Measurements from ENCODE around the gene MLPH. TPM values are rescaled to one million over a fixed set of nuclear protein-coding genes. Genes with fewer than 3 reads are reported as not detected.

Gene MLPH
- polyA plus RNA-seq, 1 experiment: 15.6 TPM

DNA sequence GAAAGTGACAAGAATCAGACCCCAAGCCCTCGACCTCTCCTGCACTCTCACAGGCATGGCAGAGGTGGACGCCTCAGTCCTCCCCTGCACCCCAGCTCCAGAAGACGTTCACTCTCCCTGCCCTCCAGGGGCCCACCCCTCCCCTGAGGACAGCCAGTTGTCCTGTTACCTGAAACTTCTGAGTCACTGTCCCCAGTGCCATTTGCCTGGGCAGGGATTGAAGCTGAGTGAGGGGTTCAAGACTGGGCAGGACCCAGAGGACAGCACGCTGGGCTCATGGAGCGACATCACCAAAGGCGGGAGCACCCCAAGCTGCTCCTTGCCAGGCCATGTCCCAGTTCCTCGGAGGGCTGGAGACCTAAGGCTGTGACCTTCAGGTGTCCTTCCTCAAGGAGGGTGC, 38.9 kb upstream of the MLPH start:
- no peak for DNase-seq (ENCODE audit: low read depth, low spot score)
- CTCF ChIA-PET: interaction anchor here (4.9 kb wide), 1 partner anchor 27 kb away, joined by 55 read pairs; no protein-coding TSS in a partner anchor
- H3K27ac ChIP-seq (ENCODE audit: low read depth, low read length): no peak overlapping the region
- peaks cover 10% of the 10 kb centered on the region; the same call in 1 of the 2 replicates for H3K9me3 ChIP-seq (ENCODE audit: control insufficient read depth, insufficient read depth, low read length)
- H3K4me3 ChIP-seq (ENCODE audit: low read depth, low read length): no peak overlapping the region
- no peaks in the 10 kb centered on the region for H3K27me3 ChIP-seq (ENCODE audit: control insufficient read depth, insufficient read depth, low read length)
- POLR2A ChIA-PET: interaction anchor here (0.6 kb wide), 1 partner anchor 679 kb away, joined by 4 read pairs; no protein-coding TSS in a partner anchor
- TF ChIP-seq CTCF (IDR thresholded peaks at IDR 0.05; ENCODE audit: low read depth, low read length): no peak

DNA sequence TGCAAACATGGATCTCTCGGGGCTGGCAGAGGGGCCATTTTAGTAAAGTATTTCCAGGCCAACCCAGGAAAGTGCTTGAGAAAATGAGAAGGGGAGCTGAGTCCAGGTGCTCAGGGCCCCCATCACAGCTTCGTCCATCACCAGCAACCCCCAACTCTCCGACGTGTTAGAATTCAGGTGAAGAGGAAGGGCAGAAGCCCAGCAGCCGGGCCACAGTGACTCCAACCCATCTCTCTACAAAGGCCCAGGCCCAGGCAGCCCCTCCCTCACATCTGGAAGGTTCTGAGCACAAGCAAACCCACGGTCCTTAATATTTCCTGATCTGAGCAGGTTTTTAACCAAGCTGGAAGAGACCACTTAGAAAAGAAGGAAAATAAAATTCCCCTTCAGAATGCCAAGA, 38.4 kb upstream of the MLPH start:
- Histone ChIP-seq H3K9me3 (ENCODE audit: control insufficient read depth, insufficient read depth, low read length) (peaks cover 10% of the 10 kb centered on the region; the same call in 1 of the 2 replicates), H3K4me3 (ENCODE audit: low read depth, low read length) (no peak overlapping the region), H3K27ac (ENCODE audit: low read depth, low read length) (no peak overlapping the region), H3K27me3 (ENCODE audit: control insufficient read depth, insufficient read depth, low read length) (no peaks in the 10 kb centered on the region)
- DNase-seq (ENCODE audit: low read depth, low spot score): no peak
- TF ChIP-seq CTCF (IDR thresholded peaks at IDR 0.05; ENCODE audit: low read depth, low read length): no peak
- ChIA-PET POLR2A (interaction anchor here (0.6 kb wide), 1 partner anchor 678 kb away, joined by 4 read pairs; no protein-coding TSS in a partner anchor), CTCF (interaction anchor here (4.9 kb wide), 1 partner anchor 27 kb away, joined by 55 read pairs; no protein-coding TSS in a partner anchor)

GRCh38 chr2:237449193-237449881, 37.7 kb upstream of the MLPH start:
- no peak overlapping the region for H3K4me3 ChIP-seq (ENCODE audit: low read depth, low read length)
- ChIA-PET POLR2A (no interaction called here), CTCF (interaction anchor here (0.9 to 4.9 kb wide), 5 partner anchors 15 to 327 kb away, joined by 3 to 55 read pairs (median 6); no protein-coding TSS in a partner anchor)
- H3K27ac ChIP-seq (ENCODE audit: low read depth, low read length): no peak overlapping the region
- no peaks in the 10 kb centered on the region for H3K27me3 ChIP-seq (ENCODE audit: control insufficient read depth, insufficient read depth, low read length)
- no peak for DNase-seq (ENCODE audit: low read depth, low spot score)
- TF ChIP-seq CTCF (IDR thresholded peaks at IDR 0.05; ENCODE audit: low read depth, low read length): no peak
- peaks cover 11% of the 10 kb centered on the region for H3K9me3 ChIP-seq (ENCODE audit: control insufficient read depth, insufficient read depth, low read length)

GRCh38 chr2:237450108-237450507, 36.9 kb upstream of the MLPH start:
- no peak for DNase-seq (ENCODE audit: low read depth, low spot score)
- H3K27me3 ChIP-seq (ENCODE audit: control insufficient read depth, insufficient read depth, low read length): no peaks in the 10 kb centered on the region
- H3K4me3 ChIP-seq (ENCODE audit: low read depth, low read length): no peak overlapping the region
- H3K27ac ChIP-seq (ENCODE audit: low read depth, low read length): no peak overlapping the region
- POLR2A ChIA-PET: no interaction called here
- TF ChIP-seq CTCF (IDR thresholded peaks at IDR 0.05; ENCODE audit: low read depth, low read length): no peak
- CTCF ChIA-PET: interaction anchor here (0.9 to 4.9 kb wide), 6 partner anchors 8 to 328 kb away, joined by 3 to 55 read pairs (median 8); no protein-coding TSS in a partner anchor
- peaks cover 19% of the 10 kb centered on the region for H3K9me3 ChIP-seq (ENCODE audit: control insufficient read depth, insufficient read depth, low read length)

DNA sequence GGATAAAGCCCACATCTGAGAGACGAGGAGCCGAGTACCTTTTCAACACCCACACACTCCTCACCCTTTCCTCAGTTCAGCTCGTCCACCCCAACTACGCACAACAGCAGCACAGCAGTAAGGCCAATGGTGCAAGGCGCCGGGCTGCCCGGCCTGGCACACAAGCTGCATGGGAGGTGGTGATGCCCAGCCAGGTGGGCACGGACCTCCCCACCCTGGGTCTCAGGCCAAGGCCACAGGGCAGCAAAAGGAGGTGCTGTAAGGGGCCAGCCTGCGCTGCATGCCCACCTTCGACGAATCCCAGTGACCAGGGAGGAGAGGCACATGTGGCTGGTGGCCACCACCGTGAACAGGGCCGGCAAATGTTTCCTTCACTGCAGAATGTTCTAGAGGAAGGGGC, 36.5 kb upstream of the MLPH start:
- peaks cover 21% of the 10 kb centered on the region for H3K9me3 ChIP-seq (ENCODE audit: control insufficient read depth, insufficient read depth, low read length)
- no peaks in the 10 kb centered on the region for H3K27me3 ChIP-seq (ENCODE audit: control insufficient read depth, insufficient read depth, low read length)
- no peak overlapping the region for H3K27ac ChIP-seq (ENCODE audit: low read depth, low read length)
- ChIA-PET POLR2A (no interaction called here), CTCF (interaction anchor here (0.6 to 4.9 kb wide), 12 partner anchors 8 to 365 kb away, joined by 3 to 55 read pairs (median 6); partner anchors contain the start of genes COL6A3 and COPS8)
- no peak for TF ChIP-seq CTCF (IDR thresholded peaks at IDR 0.05; ENCODE audit: low read depth, low read length)
- H3K4me3 ChIP-seq (ENCODE audit: low read depth, low read length): no peak overlapping the region
- no peak for DNase-seq (ENCODE audit: low read depth, low spot score)

All from AG04450 (cell line).